A375 (cell line): ENCODE data around the gene CABYR. TPM values are rescaled to one million over a fixed set of nuclear protein-coding genes. Genes with fewer than 3 reads are reported as not detected.

Experiments
- small RNA-seq: library from RNA; depleted of rRNA; stranded (forward); fragments of <200 nt; gene quantifications from one replicate; pipeline ENCODE3, GENCODE V24; 2014
- total RNA-seq: library from RNA; depleted of rRNA; stranded (reverse); fragments of >200 nt; shearing (Covaris generic); gene quantifications from 2 replicates; pipeline ENCODE4 v1.2.3, GENCODE V29; 2014; rRNA removed

The CABYR gene
- 4.1 and 4.5 TPM in 2 replicates for total RNA-seq

GRCh38 chr18:24138789-24139616, at the start of gene CABYR:
TSS of gene CABYR (plus strand) at chr18:24139062. CDS start at chr18:24143115, 4,053 bp downstream.

Small RNAs within 50 kb of the gene (small RNA-seq; reads per million reads assigned to genes)
- not detected for gene RF00017
- 8.1 reads per million, percentile 87 among the genes with 10 or more reads in this experiment for gene RNA5SP452
- gene RNU5A-6P: 6.9 reads per million, percentile 86 among the genes with 10 or more reads in this experiment

Other genes starting within 250 kb of the CABYR start
- 18.2 and 24.1 TPM in 2 replicates for gene TTC39C, start 124.3 kb upstream of the CABYR start, total RNA-seq